GM12878 (cell line): ENCODE measurements around the gene PGAP6. TPM values are rescaled to one million over a fixed set of nuclear protein-coding genes. Genes with fewer than 3 reads are reported as not detected.

Experiments
- ATAC-seq: fragments of 200-7000 bp; cut with Tn5 transposase; 3 replicates; pipeline ENCODE4 v1.9.1; 2020; ENCODE audit warnings: mild to moderate bottlenecking, moderate library complexity
- BruUV-seq: library from RNA; stranded (reverse); fragments of 400-500 nt; replicated peaks from 2 replicates; lab custom pipeline; 2021; lab: Mats Ljungman, UMichigan
- CTCF ChIA-PET: fragments of 300-600 bp; sonication (Branson Sonifier 250); formaldehyde crosslinking; extraction: SDS; loops from one replicate; lab custom pipeline; 2021; ENCODE audit warnings: inconsistent platforms; lab: Yijun Ruan, JAX
- POLR2A ChIA-PET: fragments of 350-600 bp; formaldehyde crosslinking; extraction: SDS; loops from one replicate; lab custom pipeline; 2021; ENCODE audit warnings: inconsistent platforms; lab: Charles Lee
- RAD21 ChIA-PET: fragments of 300-600 bp; sonication (Branson Sonifier 250); formaldehyde crosslinking; loops from one replicate; lab custom pipeline; 2023; ENCODE audit warnings: antibody characterized with exemption; ENCODE audit not compliant: unreplicated experiment; lab: Charles Lee
- SMC1A ChIA-PET: fragments of 300-600 bp; sonication (Branson Sonifier 250); formaldehyde crosslinking; loops from one replicate; lab custom pipeline; 2023; ENCODE audit not compliant: unreplicated experiment, uncharacterized antibody; lab: Charles Lee
- DNase-seq: peaks from one replicate; pipeline ENCODE4 v3.0.0-alpha.2; 2011; ENCODE audit warnings: low read depth, low spot score
- FAIRE-seq: peaks from 3 replicates; lab custom pipeline; 2011; peaks lifted over from hg19 to GRCh38; lab: Jason Lieb, UNC
- H2AFZ ChIP-seq: 2 replicates; pipeline ENCODE4 v1.6.0; 2011; ENCODE audit warnings: low read depth, low read length, control low read depth; ENCODE audit not compliant: control insufficient read depth
- H3K27ac ChIP-seq: 2 replicates; pipeline ENCODE4 v1.5.1; 2011; ENCODE audit warnings: control low read depth; ENCODE audit not compliant: control insufficient read depth, insufficient read depth
- H3K27me3 ChIP-seq, 2 experiments: replicated peaks in 1 of 2; 2 replicates each; pipeline versions ENCODE4 v1.6.0 to v1.6.1; 2011; ENCODE audit warnings: low read length in 1 of 2; ENCODE audit not compliant: control insufficient read depth in 2 of 2, insufficient read depth in 2 of 2
- H3K36me3 ChIP-seq, 2 experiments: 2 replicates each; pipeline ENCODE4 v1.5.1; 2011; ENCODE audit warnings: low read length in 1 of 2; ENCODE audit not compliant: control insufficient read depth in 2 of 2, insufficient read depth in 2 of 2
- H3K4me1 ChIP-seq: 2 replicates; pipeline ENCODE4 v1.6.1; 2011; ENCODE audit warnings: mild to moderate bottlenecking, low read length, moderate library complexity, mixed read lengths; ENCODE audit not compliant: control insufficient read depth, insufficient read depth
- H3K4me2 ChIP-seq: 2 replicates; pipeline ENCODE4 v1.6.0; 2011; ENCODE audit warnings: control low read depth; ENCODE audit not compliant: control insufficient read depth, insufficient read depth
- H3K4me3 ChIP-seq: fragments of 200-600 bp; sonication (generic); 2 replicates; pipeline ENCODE4 v1.5.1; 2016
- H3K79me2 ChIP-seq: 2 replicates; pipeline ENCODE4 v1.6.0; 2011; ENCODE audit warnings: low read length; ENCODE audit not compliant: control insufficient read depth, insufficient read depth
- H3K9ac ChIP-seq: 2 replicates; pipeline ENCODE4 v1.8.0; 2011; ENCODE audit warnings: low read length, control low read depth, mixed read lengths; ENCODE audit not compliant: control insufficient read depth, insufficient read depth
- H3K9me3 ChIP-seq: replicated peaks from 3 replicates; pipeline ENCODE4 v1.5.1; 2011; ENCODE audit warnings: mild to moderate bottlenecking, low read length; ENCODE audit not compliant: control insufficient read depth, insufficient read depth
- H4K20me1 ChIP-seq: 2 replicates; pipeline ENCODE4 v1.6.0; 2011; ENCODE audit not compliant: control insufficient read depth, insufficient read depth
- DPF2 ChIP-seq: fragments of 450-650 bp; IDR thresholded peaks from 2 replicates; pipeline ENCODE4 v1.6.1; 2017; ENCODE audit warnings: mild to moderate bottlenecking
- ESRRA ChIP-seq: IDR thresholded peaks from 2 replicates; pipeline ENCODE4 v1.6.1; 2012; ENCODE audit warnings: mild to moderate bottlenecking, low read length, improper control_type of control experiment
- EZH2 ChIP-seq: IDR thresholded peaks from 2 replicates; pipeline ENCODE4 v1.6.1; 2012; ENCODE audit warnings: low read depth, mild to moderate bottlenecking, control low read depth, inconsistent platforms, low read length, borderline replicate concordance; ENCODE audit not compliant: control insufficient read depth
- GATAD2B ChIP-seq: fragments of 450-650 bp; conservative IDR thresholded peaks from 2 replicates; pipeline ENCODE4 v1.6.1; 2017; ENCODE audit warnings: low read depth, mild to moderate bottlenecking, moderate library complexity
- IKZF1 ChIP-seq: fragments of 450-650 bp; conservative IDR thresholded peaks from 2 replicates; pipeline ENCODE4 v1.6.1; 2017; ENCODE audit warnings: antibody characterized with exemption, mild to moderate bottlenecking
- KDM1A ChIP-seq: fragments of 200-600 bp; sonication (generic); IDR thresholded peaks from 2 replicates; pipeline ENCODE4 v1.6.1; 2016; ENCODE audit warnings: borderline replicate concordance
- MEF2B ChIP-seq: fragments of 450-650 bp; IDR thresholded peaks from 2 replicates; pipeline ENCODE4 v1.6.1; 2018; ENCODE audit warnings: mild to moderate bottlenecking, moderate library complexity; ENCODE audit not compliant: partially characterized antibody, poor library complexity, severe bottlenecking
- MYC ChIP-seq: IDR thresholded peaks from 2 replicates; pipeline ENCODE4 v1.6.1; 2011; ENCODE audit warnings: mild to moderate bottlenecking, low read length, moderate library complexity, inconsistent platforms; ENCODE audit not compliant: insufficient read depth, insufficient replicate concordance, insufficient read length, severe bottlenecking
- NR2F1 ChIP-seq: fragments of 450-650 bp; conservative IDR thresholded peaks from 2 replicates; pipeline ENCODE4 v1.6.1; 2017; ENCODE audit warnings: mild to moderate bottlenecking
- POLR2AphosphoS5 ChIP-seq: IDR thresholded peaks from 2 replicates; pipeline ENCODE4 v1.6.1; 2011; ENCODE audit warnings: mild to moderate bottlenecking, low read length, inconsistent platforms
- SIN3A ChIP-seq: IDR thresholded peaks from 2 replicates; pipeline ENCODE4 v1.6.1; 2012; ENCODE audit warnings: low read depth, low read length, improper control_type of control experiment
- STAT1 ChIP-seq: fragments of 450-650 bp; conservative IDR thresholded peaks from 2 replicates; pipeline ENCODE4 v1.6.1; 2014; ENCODE audit warnings: antibody characterized with exemption, mild to moderate bottlenecking
- STAT3 ChIP-seq: IDR thresholded peaks from 2 replicates; pipeline ENCODE4 v1.6.1; 2011; ENCODE audit warnings: low read depth, low read length, improper control_type of control experiment
- WRNIP1 ChIP-seq: IDR thresholded peaks from 2 replicates; pipeline ENCODE4 v1.6.1; 2011; ENCODE audit warnings: low read depth, low read length, improper control_type of control experiment, borderline replicate concordance
- ZNF207 ChIP-seq: fragments of 450-650 bp; IDR thresholded peaks from 2 replicates; pipeline ENCODE4 v1.6.1; 2014; ENCODE audit warnings: antibody characterized with exemption, mild to moderate bottlenecking, borderline replicate concordance
- WGBS: methylation state at CpG from one replicate; pipeline ENCODE4 v1.1.6; 2016; ENCODE audit warnings: low lambda C conversion rate; ENCODE audit not compliant: insufficient replicate concordance, insufficient coverage; ENCODE audit errors: missing lambda C conversion rate; 5-methylcytosine and 5-hydroxymethylcytosine counted together
- in situ Hi-C: fragments of 300-500 bp; cut with MboI; formaldehyde crosslinking; loops from 9 replicates; pipeline ENCODE4 v1.14.3; 2018; ENCODE audit warnings: mixed read lengths
- intact Hi-C: fragments of 100-400 bp; cut with micrococcal nuclease; formaldehyde crosslinking; loops from one replicate; pipeline ENCODE4 v1.14.2; 2022; ENCODE audit not compliant: unreplicated experiment
- polyA plus RNA-seq, 11 experiments: library from polyadenylated mRNA; depleted of rRNA in 4 of 11; unstranded in 6 of 11; stranded (reverse) in 5 of 11; fragments of >200 nt; fragmentation: Nextera tagmentation in 4 of 11; fragmentation: Illumina TruSeq in 1 of 11; extraction: Ambion mirVana in 4 of 11; extraction: Trizol in 1 of 11; gene quantifications; 1 replicate in 1 of 11; 2 replicates in 10 of 11; pipeline versions ENCODE4 v1.2.1 to v1.2.3, GENCODE V29; 2011 to 2016; ENCODE audit warnings: inconsistent platforms in 2 of 11, missing spikeins in 2 of 11, low read depth in 1 of 11
- total RNA-seq, 4 experiments: library from RNA; depleted of rRNA in 3 of 4; stranded (reverse); fragments of >200 nt in 3 of 4; fragmentation: Illumina TruSeq in 1 of 4; extraction: Trizol in 1 of 4; gene quantifications; 2 replicates each; pipeline versions ENCODE4 v1.2.1 to v1.2.3, GENCODE V29; 2013 to 2021
- TF ChIP-seq, protein P1 (sequence below): fragments of 150-350 bp; IDR thresholded peaks from 2 replicates; pipeline ENCODE4 v1.6.1; 2014; ENCODE audit warnings: mild to moderate bottlenecking, low read depth, low read length
- TF ChIP-seq, protein P2 (sequence below): IDR thresholded peaks from 2 replicates; pipeline ENCODE4 v1.6.1; 2011; ENCODE audit warnings: borderline replicate concordance, low read depth, mild to moderate bottlenecking, moderate library complexity, low read length; ENCODE audit not compliant: insufficient read depth, poor library complexity, severe bottlenecking

Gene PGAP6
- total and polyA plus RNA-seq, 10 of the 15 experiments (the other 5 are each of a cell fraction or from before 2014, with no cell fraction given), result 0.76 to 48.8 (median 18.4) TPM

DNA sequence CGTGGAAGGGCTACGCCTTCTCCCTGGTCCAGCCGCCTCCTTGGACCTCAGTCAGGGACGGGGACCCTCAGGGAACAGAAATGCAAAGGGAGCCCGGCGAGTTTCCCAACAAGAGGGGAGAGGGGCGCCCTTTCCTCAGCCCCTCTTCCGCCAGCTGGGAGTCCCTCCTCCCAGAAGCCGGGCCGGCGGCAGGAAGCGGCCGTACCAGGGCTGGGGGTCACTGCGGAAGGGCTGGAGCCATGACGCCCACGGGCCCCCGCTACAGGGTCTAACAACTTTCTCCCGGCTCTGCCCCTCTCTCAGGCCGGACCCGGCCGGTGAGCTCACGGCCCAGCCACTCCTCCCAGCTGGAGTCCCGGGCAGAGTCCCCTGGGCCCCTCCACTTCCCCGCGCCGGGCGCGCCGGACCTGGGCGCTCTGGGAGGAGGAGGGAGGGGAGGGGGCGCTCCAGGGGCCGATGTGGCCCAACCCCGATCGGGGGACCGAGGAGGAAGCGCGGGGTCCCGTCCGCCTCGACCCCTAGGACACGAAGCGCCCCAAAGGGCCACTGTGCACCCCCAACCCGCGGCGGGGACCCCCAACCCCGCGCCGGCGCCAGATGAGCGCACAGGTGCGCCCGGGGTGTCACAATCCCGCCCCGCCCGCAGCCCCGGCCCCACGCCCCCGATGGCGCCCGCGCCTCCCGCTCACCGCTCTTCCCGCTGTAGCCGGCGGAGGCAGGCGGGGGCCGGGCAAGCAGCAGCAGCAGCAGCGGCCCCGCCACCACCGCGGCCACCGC lies 578 bp downstream of the PGAP6 start:
- no peaks in the 10 kb centered on the region for H3K9me3 ChIP-seq
- H3K79me2 ChIP-seq, result peaks cover 14% of the 10 kb centered on the region
- H4K20me1 ChIP-seq, result no peaks in the 10 kb centered on the region
- FAIRE-seq (no peak), ATAC-seq (peak; percentile 50)
- H3K9ac ChIP-seq, result peak overlapping the region; percentile 78
- peak overlapping the region; percentile 89 for H3K4me2 ChIP-seq
- under 1% methylated on average over 39 of the region's 73 CpGs for WGBS
- no peaks in the 10 kb centered on the region for H3K27me3 ChIP-seq
- peak overlapping the region; percentile 19; the same call in 1 of the 2 replicates for H2AFZ ChIP-seq
- in situ Hi-C loops, result no loop called here
- CTCF ChIA-PET, result interaction anchor here (0.8 kb wide), 1 partner anchor 21 kb away, joined by 3 read pairs; no protein-coding TSS in a partner anchor
- TF ChIP-seq GATAD2B (peak; percentile 65; the same call in 1 of the 2 replicates), DPF2 (peak; percentile 48; the same call in 1 of the 2 replicates), STAT3 (no peak), STAT1 (no peak), MYC (no peak), NR2F1 (0 out of 2 replicates have a peak, but pooled peaks have one; percentile 56), KDM1A (no peak), MEF2B (peak; percentile 28), ZNF207 (0 out of 2 replicates have a peak, but pooled peaks have one; percentile 17), POLR2AphosphoS5 (no peak), ESRRA (no peak), SIN3A (no peak), EZH2 (no peak), IKZF1 (peak; percentile 63; the same call in 1 of the 2 replicates), WRNIP1 (no peak)
- TF ChIP-seq, protein P1, sequence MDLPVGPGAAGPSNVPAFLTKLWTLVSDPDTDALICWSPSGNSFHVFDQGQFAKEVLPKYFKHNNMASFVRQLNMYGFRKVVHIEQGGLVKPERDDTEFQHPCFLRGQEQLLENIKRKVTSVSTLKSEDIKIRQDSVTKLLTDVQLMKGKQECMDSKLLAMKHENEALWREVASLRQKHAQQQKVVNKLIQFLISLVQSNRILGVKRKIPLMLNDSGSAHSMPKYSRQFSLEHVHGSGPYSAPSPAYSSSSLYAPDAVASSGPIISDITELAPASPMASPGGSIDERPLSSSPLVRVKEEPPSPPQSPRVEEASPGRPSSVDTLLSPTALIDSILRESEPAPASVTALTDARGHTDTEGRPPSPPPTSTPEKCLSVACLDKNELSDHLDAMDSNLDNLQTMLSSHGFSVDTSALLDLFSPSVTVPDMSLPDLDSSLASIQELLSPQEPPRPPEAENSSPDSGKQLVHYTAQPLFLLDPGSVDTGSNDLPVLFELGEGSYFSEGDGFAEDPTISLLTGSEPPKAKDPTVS, result no peak
- TF ChIP-seq, protein P2, sequence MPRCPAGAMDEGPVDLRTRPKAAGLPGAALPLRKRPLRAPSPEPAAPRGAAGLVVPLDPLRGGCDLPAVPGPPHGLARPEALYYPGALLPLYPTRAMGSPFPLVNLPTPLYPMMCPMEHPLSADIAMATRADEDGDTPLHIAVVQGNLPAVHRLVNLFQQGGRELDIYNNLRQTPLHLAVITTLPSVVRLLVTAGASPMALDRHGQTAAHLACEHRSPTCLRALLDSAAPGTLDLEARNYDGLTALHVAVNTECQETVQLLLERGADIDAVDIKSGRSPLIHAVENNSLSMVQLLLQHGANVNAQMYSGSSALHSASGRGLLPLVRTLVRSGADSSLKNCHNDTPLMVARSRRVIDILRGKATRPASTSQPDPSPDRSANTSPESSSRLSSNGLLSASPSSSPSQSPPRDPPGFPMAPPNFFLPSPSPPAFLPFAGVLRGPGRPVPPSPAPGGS, result no peak
- TF ChIP-seq, all 136 proteins: peak for 6
- peak overlapping the region; percentile 39; the same call in 1 of the 2 replicates for H3K27ac ChIP-seq
- BruUV-seq, result no TSS peak
- intact Hi-C loops, result no loop called here
- SMC1A ChIA-PET, result no interaction called here
- peak overlapping the region; percentile 95 for H3K4me3 ChIP-seq
- peaks cover 14% of the 10 kb centered on the region for H3K4me1 ChIP-seq
- DNase-seq, result no peak
- POLR2A ChIA-PET, result interaction anchor here (0.7 to 3.8 kb wide), 3 partner anchors 10 to 186 kb away, joined by 3 to 22 read pairs (median 4); partner anchors contain the start of genes AXIN1, MRPL28 and NHLRC4
- peaks cover 0 to 2% of the 10 kb centered on the region in 2 experiments; a peak in 2 of 4 replicates for H3K36me3 ChIP-seq
- RAD21 ChIA-PET, result interaction anchor here (1.0 kb wide), 2 partner anchors 11 to 28 kb away, joined by 3 read pairs; partner anchors contain the start of genes AXIN1 and MRPL28
